ENCODE data around the gene CUL3.
A peak's percentile ranks its signal among the peaks of the same experiment; 100 is the strongest.

The CUL3 gene

GRCh38 chr2:224466304-224466895 lies 118.8 kb downstream of the CUL3 start:
- no peak for TF ChIP-seq CTCF (IDR thresholded peaks at IDR 0.05)

GRCh38 chr2:224461391-224461790 lies 123.8 kb downstream of the CUL3 start:
- no peak for TF ChIP-seq CTCF (IDR thresholded peaks at IDR 0.05)

GRCh38 chr2:224457408-224458096 lies 127.6 kb downstream of the CUL3 start:
- TF ChIP-seq CTCF (IDR thresholded peaks at IDR 0.05), result no peak

- no peak for TF ChIP-seq CTCF (IDR thresholded peaks at IDR 0.05)
These were observed 131.3 kb downstream of the CUL3 start for GRCh38 chr2:224453892-224454291.

GRCh38 chr2:224449212-224450147 lies 135.7 kb downstream of the CUL3 start:
- peak; percentile 58 for TF ChIP-seq CTCF (IDR thresholded peaks at IDR 0.05)

GRCh38 chr2:224448236-224448635 lies 136.9 kb downstream of the CUL3 start:
- TF ChIP-seq CTCF (IDR thresholded peaks at IDR 0.05), result no peak

- TF ChIP-seq CTCF (IDR thresholded peaks at IDR 0.05), result no peak
These were observed 140.4 kb downstream of the CUL3 start for GRCh38 chr2:224444783-224445182.

Measured in LNCAP (cell line).